Duodenal mucosa (tissue), 2 donors: ENCODE results near the gene ZNF521.

Experiments
- H3K27ac ChIP-seq: one replicate; pipeline ENCODE4 v1.7.0; 2013; ENCODE audit warnings: low read depth, low read length
- H3K27me3 ChIP-seq, 2 donors: one replicate each; pipeline ENCODE4 v1.7.0; 2013; ENCODE audit warnings: low read length in 2 of 2, control low read depth in 1 of 2; ENCODE audit not compliant: insufficient read depth in 2 of 2, control insufficient read depth in 1 of 2
- H3K36me3 ChIP-seq, 2 donors: one replicate each; pipeline ENCODE4 v1.7.0; 2013; ENCODE audit warnings: low read length in 2 of 2, control low read depth in 1 of 2; ENCODE audit not compliant: insufficient read depth in 2 of 2, control insufficient read depth in 1 of 2
- H3K4me1 ChIP-seq, 2 donors: one replicate each; pipeline ENCODE4 v1.7.0; 2013; ENCODE audit warnings: low read length in 2 of 2, control low read depth in 1 of 2; ENCODE audit not compliant: insufficient read depth in 2 of 2, control insufficient read depth in 1 of 2
- H3K4me3 ChIP-seq, 2 donors: one replicate each; pipeline ENCODE4 v1.7.0; 2013; ENCODE audit warnings: low read length in 2 of 2, low read depth in 1 of 2
- H3K9ac ChIP-seq, 2 donors: one replicate each; pipeline ENCODE4 v1.7.0; 2013; ENCODE audit warnings: low read length in 2 of 2, low read depth in 1 of 2
- H3K9me3 ChIP-seq, 2 donors: one replicate each; pipeline ENCODE4 v1.7.0; 2013; ENCODE audit warnings: low read length in 2 of 2, control low read depth in 1 of 2; ENCODE audit not compliant: control insufficient read depth in 1 of 2

ZNF521 gene

DNA sequence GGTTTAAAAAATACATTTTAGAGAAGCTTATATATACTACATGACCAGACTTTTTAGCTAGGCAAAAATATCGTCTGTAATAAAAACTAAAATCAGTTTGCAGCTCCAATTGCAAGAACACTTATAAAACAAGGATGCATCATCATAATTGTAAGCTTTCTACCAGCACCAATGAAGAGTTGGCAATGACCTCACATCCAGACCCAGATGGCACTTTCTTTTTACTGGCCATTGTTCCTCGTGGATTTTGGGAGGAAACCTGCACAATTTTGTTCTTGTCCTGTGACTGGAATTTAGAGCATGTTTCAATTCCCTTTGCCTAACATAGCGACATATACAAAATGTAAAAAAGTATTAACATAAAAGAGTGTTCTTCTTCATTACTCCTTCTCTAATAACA is 174.3 kb downstream of the ZNF521 start:
- no peaks in the 10 kb centered on the region for H3K4me1 ChIP-seq
- no peaks in the 10 kb centered on the region for H3K27me3 ChIP-seq
- H3K36me3 ChIP-seq, result no peaks in the 10 kb centered on the region
- H3K9me3 ChIP-seq, result no peaks in the 10 kb centered on the region
- no peak overlapping the region for H3K4me3 ChIP-seq
- no peak overlapping the region for H3K27ac ChIP-seq
- H3K9ac ChIP-seq, result no peak overlapping the region

DNA sequence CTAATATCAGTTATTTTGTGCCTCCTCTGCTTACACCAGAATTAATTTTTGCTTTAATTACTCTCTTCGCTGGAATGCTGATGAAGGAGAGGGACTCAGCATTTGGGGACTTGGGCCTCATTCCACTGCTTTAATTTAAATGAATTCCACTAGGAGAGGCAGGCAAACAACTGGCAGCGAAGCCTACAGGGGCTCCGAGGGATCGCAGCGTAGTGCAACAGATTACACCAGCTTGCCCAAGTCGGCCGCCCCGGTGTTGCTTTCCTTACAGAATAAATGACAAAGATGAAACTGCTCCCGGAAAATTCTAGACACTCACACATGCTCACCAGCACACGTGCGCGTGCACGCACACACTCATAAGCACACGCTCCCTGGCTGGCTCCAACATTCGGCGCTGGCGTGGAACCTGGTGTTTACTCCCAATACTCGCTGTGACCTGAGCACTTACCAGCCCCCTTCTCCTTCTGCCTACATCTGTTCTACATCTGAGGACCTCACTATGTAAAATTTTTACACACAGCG is 175.4 kb downstream of the ZNF521 start:
- Histone ChIP-seq H3K4me1 (no peaks in the 10 kb centered on the region), H3K9ac (no peak overlapping the region), H3K27ac (no peak overlapping the region), H3K27me3 (no peaks in the 10 kb centered on the region), H3K4me3 (no peak overlapping the region), H3K36me3 (no peaks in the 10 kb centered on the region), H3K9me3 (no peaks in the 10 kb centered on the region)

DNA sequence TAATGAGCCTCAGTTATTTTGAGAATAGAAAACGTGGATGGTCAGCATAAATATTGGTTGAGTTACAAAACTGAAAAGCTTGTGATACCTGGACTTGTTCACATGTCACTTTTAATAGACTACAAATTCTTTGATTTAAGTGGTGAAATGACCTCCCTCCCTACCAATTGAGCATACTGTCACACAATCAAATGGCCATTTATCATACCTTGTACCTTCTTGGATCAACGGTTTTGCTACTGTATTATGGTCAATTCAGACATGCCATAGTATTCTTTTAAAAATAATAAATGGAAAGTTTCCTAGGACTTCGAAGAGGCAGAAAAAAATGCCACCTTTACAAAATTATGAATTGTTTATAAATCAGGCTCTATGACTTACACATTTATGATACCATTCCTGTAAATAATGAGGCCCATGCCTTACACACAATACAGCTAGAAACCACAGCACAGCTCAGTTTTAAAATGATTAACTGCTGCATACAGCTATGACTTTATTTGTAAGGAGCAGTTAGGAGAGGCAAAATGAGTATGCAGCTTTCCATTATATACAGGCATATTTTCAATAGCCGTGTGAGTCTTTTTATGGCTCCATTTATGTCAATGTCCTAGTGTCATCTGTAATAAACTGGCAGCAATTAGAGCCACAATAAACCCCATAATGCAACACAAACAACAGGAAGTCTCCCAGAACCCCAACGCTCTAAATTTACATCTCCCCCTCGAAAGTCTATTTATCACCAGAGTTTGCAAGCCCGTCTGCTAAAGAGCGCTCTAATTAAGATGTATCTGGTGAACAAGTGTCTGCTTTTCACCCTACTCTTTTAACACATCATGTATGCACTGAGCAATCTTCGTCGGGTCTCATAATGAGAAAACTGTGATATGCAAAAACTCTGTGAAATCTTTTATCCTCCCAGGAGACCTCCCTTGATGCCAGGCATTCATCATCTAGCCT is 176.1 kb downstream of the ZNF521 start:
- H3K27ac ChIP-seq, result no peak overlapping the region
- no peaks in the 10 kb centered on the region for H3K36me3 ChIP-seq
- no peaks in the 10 kb centered on the region for H3K4me1 ChIP-seq
- H3K4me3 ChIP-seq, result no peak overlapping the region
- no peak overlapping the region for H3K9ac ChIP-seq
- H3K9me3 ChIP-seq, result no peaks in the 10 kb centered on the region
- no peaks in the 10 kb centered on the region for H3K27me3 ChIP-seq

DNA sequence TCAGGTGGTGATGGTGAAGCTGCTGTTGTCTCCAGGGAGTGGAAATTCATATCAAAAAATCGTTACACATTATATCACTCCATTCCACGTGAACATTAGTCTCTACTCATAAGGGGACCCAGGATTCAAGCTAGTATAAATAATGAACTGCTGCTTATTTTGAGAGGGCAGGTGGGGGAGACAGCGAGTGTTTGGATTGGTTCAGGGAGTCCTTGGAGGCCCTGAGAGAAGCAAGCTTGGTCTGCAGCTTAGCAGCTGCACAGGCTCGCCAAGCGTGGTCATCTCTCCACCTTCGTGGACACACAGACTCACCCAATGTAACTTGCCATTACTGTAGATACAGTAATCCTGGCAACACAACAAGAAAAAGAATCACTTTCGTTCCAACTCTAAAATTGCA is 177.6 kb downstream of the ZNF521 start:
- Histone ChIP-seq H3K27me3 (no peaks in the 10 kb centered on the region), H3K36me3 (no peaks in the 10 kb centered on the region), H3K9ac (no peak overlapping the region), H3K4me1 (no peaks in the 10 kb centered on the region), H3K4me3 (no peak overlapping the region), H3K9me3 (no peaks in the 10 kb centered on the region), H3K27ac (no peak overlapping the region)

DNA sequence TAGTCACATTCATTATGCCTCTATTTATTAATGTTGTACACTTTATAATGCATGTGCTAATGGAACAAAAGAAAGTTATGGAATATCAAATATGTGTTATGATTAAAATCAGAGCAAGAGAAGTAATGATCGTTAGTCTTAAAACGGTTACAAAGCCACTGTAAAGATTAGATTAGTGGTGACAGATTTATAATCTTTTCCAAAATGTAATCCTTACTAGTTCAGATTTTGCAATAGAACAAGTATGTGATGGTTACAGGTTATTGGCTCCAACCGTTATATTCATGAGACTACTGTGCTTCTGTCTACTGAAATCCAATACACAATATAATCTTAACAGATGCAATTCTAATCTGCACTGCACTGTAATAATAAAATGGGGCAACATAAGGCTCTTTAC is 180.6 kb downstream of the ZNF521 start:
- no peaks in the 10 kb centered on the region for H3K27me3 ChIP-seq
- no peaks in the 10 kb centered on the region for H3K9me3 ChIP-seq
- no peaks in the 10 kb centered on the region for H3K4me1 ChIP-seq
- no peak overlapping the region for H3K4me3 ChIP-seq
- no peaks in the 10 kb centered on the region for H3K36me3 ChIP-seq
- H3K9ac ChIP-seq, result no peak overlapping the region
- no peak overlapping the region for H3K27ac ChIP-seq

DNA sequence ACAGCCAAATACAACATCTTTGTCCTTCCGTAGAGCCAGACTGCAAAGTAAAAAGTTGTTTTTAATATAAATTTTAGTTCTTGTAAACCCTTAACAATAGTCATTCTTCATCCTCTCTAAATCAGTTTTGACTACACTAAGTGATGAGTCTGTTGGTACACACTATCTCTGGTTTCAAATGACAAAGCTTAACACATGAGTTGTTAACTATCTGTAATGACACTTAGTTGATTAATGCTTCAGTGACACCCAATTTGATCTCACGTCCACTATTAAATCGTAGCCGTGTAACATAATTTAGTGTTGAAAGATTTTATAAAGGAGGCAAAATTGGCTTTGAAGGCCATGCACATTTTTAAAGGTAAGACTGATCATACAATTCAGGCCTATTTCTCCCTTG is 181.6 kb downstream of the ZNF521 start:
- no peaks in the 10 kb centered on the region for H3K27me3 ChIP-seq
- peaks cover 0 to 1% of the 10 kb centered on the region in 2 donors for H3K4me1 ChIP-seq

DNA sequence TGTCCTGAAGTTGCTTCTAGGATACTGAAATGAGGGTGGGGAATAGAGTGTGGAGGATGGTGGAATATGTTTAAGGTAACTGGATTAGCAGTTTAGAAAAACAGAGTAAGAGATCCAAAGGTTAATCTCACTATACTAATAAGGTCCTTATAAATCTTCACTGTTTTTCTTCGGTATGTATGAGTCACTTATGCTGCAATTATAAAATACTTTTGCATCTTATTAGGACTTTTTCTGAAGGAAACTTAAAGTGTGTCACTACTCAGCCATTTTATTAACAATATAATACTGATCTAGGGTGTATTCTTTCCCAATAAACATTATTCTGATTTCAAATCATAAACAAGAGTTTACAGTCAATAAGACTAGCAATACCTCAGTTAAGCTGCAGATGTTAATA is 182.3 kb downstream of the ZNF521 start:
- Histone ChIP-seq H3K27me3 (no peaks in the 10 kb centered on the region), H3K4me1 (peaks cover 0 to 5% of the 10 kb centered on the region in 2 donors), H3K9ac (no peak overlapping the region), H3K36me3 (no peaks in the 10 kb centered on the region), H3K27ac (no peak overlapping the region), H3K9me3 (no peaks in the 10 kb centered on the region), H3K4me3 (no peak overlapping the region)

More for the DNA sequence above, 181.6 kb downstream of the ZNF521 start:
- Histone ChIP-seq H3K27ac (no peak overlapping the region), H3K36me3 (no peaks in the 10 kb centered on the region), H3K9ac (no peak overlapping the region), H3K9me3 (no peaks in the 10 kb centered on the region), H3K4me3 (no peak overlapping the region)

DNA sequence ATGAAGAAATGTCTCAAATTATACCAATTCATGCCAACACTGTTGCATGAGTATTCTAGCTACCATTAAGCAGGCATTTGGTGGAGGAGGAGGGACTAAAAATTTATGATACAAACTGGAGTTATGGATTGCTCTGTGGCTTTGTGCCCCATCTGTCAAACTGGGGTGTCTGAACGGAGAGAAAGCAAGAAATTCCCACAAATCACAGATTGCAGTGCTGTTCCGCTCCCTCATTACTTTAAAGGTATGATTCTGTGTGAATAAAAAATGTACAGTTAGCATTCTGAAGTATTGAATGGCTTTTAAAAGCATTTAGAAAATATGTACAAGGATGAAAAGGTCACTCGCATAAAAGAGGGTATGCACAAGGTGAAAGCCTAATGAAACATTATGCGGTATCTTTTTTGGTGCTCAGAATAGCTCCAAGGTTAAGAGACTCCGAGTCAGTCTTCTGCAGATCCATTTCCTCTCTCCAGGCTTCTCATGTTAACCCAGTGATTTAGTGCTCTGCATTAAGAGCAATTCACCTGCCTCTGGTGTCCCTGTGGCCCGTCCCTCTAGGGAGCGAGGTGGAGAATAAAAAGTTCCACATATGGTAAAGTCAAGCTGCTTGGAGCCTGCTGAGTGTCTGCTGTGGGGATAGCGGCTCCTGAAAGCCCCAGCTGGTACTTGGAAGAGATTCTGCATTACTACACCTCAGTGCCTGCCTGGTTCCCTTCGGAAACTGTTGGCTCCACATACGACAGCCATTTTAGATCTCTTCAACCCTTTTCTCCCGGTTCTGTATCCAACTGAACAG is 184.2 kb downstream of the ZNF521 start:
- H3K27me3 ChIP-seq, result no peaks in the 10 kb centered on the region
- no peak overlapping the region for H3K27ac ChIP-seq
- no peaks in the 10 kb centered on the region for H3K9me3 ChIP-seq
- no peaks in the 10 kb centered on the region for H3K36me3 ChIP-seq
- no peak overlapping the region for H3K4me3 ChIP-seq
- H3K9ac ChIP-seq, result no peak overlapping the region
- H3K4me1 ChIP-seq, result peaks cover 0 to 5% of the 10 kb centered on the region in 2 donors

DNA sequence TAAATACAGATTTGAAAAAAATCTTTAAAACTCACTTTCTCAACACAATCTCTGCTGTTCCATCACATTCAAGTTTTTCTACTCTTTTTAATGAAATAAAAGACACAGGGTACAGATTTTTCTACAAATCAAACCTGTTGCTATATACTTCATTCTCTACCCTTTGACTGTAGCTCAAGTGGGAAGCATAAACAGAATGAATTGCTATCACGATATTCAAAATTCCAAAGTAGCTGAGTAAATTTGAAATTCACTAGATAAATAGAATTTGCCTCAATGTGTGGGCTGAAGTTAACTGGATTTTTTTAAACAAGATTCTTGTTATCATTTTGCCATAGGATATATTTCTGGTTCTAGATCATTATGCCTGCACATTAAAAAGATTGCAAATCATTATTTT is 185.9 kb downstream of the ZNF521 start:
- H3K27me3 ChIP-seq, result no peaks in the 10 kb centered on the region
- H3K4me3 ChIP-seq, result no peak overlapping the region
- peaks cover 0 to 5% of the 10 kb centered on the region in 2 donors for H3K4me1 ChIP-seq
- H3K9ac ChIP-seq, result no peak overlapping the region
- H3K27ac ChIP-seq, result no peak overlapping the region
- no peaks in the 10 kb centered on the region for H3K9me3 ChIP-seq
- no peaks in the 10 kb centered on the region for H3K36me3 ChIP-seq
